ENCODE results near the gene NGEF.

DNA sequence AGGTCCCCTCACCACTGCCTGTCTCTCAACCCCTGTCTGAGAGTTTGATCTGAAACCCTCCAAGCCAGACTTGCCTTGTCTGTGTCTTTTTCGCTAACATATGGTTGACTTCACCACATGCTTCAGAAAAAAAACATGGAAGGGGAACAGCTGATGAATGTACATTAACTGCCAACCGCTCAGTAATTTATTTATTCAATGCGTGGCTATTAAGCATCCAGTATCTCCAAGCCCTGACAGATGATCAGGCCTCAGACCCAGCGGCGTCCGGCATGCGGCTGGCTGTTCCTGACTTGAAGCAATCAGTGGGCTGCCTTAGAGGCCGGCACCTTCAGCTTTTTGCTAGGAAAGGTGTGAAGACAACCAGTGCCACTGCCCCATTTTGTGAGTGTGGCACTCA is 62.3 kb downstream of the NGEF start:
- TF ChIP-seq, protein P1, sequence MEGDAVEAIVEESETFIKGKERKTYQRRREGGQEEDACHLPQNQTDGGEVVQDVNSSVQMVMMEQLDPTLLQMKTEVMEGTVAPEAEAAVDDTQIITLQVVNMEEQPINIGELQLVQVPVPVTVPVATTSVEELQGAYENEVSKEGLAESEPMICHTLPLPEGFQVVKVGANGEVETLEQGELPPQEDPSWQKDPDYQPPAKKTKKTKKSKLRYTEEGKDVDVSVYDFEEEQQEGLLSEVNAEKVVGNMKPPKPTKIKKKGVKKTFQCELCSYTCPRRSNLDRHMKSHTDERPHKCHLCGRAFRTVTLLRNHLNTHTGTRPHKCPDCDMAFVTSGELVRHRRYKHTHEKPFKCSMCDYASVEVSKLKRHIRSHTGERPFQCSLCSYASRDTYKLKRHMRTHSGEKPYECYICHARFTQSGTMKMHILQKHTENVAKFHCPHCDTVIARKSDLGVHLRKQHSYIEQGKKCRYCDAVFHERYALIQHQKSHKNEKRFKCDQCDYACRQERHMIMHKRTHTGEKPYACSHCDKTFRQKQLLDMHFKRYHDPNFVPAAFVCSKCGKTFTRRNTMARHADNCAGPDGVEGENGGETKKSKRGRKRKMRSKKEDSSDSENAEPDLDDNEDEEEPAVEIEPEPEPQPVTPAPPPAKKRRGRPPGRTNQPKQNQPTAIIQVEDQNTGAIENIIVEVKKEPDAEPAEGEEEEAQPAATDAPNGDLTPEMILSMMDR (IDR thresholded peaks at IDR 0.05) = no peak
- no peak for TF ChIP-seq ZFX (IDR thresholded peaks at IDR 0.05; ENCODE audit: borderline replicate concordance)

All from 22Rv1 (cell line).